Measurements from ENCODE around the gene CDADC1.

Gene CDADC1

GRCh38 chr13:49238621-49239020 is 9.1 kb upstream of the CDADC1 start:
- DNase-seq (ENCODE audit: low read depth, low spot score): no peak

- no peak for DNase-seq (ENCODE audit: low read depth, low spot score)
These were observed 7.7 kb upstream of the CDADC1 start for GRCh38 chr13:49240017-49240416.

GRCh38 chr13:49241296-49241695 is 6.4 kb upstream of the CDADC1 start:
- DNase-seq (ENCODE audit: low read depth, low spot score): no peak

- DNase-seq (ENCODE audit: low read depth, low spot score): no peak
These were observed 2.6 kb upstream of the CDADC1 start for GRCh38 chr13:49245101-49245500.

- no peak for DNase-seq (ENCODE audit: low read depth, low spot score)
These were observed 679 bp upstream of the CDADC1 start for GRCh38 chr13:49246850-49247642.

GRCh38 chr13:49248622-49249002 is 887 bp downstream of the CDADC1 start:
- DNase-seq (ENCODE audit: low read depth, low spot score): no peak

GRCh38 chr13:49251326-49251725 is 3.6 kb downstream of the CDADC1 start:
- no peak for DNase-seq (ENCODE audit: low read depth, low spot score)

- no peak for DNase-seq (ENCODE audit: low read depth, low spot score)
These were observed 5.6 kb downstream of the CDADC1 start for GRCh38 chr13:49253310-49253709.

- no peak for DNase-seq (ENCODE audit: low read depth, low spot score)
These were observed 6.3 kb downstream of the CDADC1 start for GRCh38 chr13:49254007-49254406.

GRCh38 chr13:49256841-49257240 is 9.1 kb downstream of the CDADC1 start:
- DNase-seq (ENCODE audit: low read depth, low spot score): no peak

GRCh38 chr13:49258089-49258796 is 10.5 kb downstream of the CDADC1 start:
- DNase-seq (ENCODE audit: low read depth, low spot score): no peak

- DNase-seq (ENCODE audit: low read depth, low spot score): no peak
These were observed 11.9 kb downstream of the CDADC1 start for GRCh38 chr13:49259586-49259985.

GRCh38 chr13:49262634-49263033 is 14.9 kb downstream of the CDADC1 start:
- DNase-seq (ENCODE audit: low read depth, low spot score): no peak

GRCh38 chr13:49265822-49266221 is 18.1 kb downstream of the CDADC1 start:
- DNase-seq (ENCODE audit: low read depth, low spot score): no peak

GRCh38 chr13:49271264-49271663 is 23.5 kb downstream of the CDADC1 start:
- no peak for DNase-seq (ENCODE audit: low read depth, low spot score)

- DNase-seq (ENCODE audit: low read depth, low spot score): no peak
These were observed 24.6 kb downstream of the CDADC1 start for GRCh38 chr13:49272296-49272695.

GRCh38 chr13:49278211-49278610 is 30.5 kb downstream of the CDADC1 start:
- DNase-seq (ENCODE audit: low read depth, low spot score): no peak

- DNase-seq (ENCODE audit: low read depth, low spot score): no peak
These were observed 31.4 kb downstream of the CDADC1 start for GRCh38 chr13:49279112-49279511.

GRCh38 chr13:49279885-49280284 is 32.2 kb downstream of the CDADC1 start:
- DNase-seq (ENCODE audit: low read depth, low spot score): no peak

GRCh38 chr13:49287995-49288394 is 40.3 kb downstream of the CDADC1 start:
- no peak for DNase-seq (ENCODE audit: low read depth, low spot score)

- no peak for DNase-seq (ENCODE audit: low read depth, low spot score)
These were observed 40.7 kb downstream of the CDADC1 start for GRCh38 chr13:49288458-49288857.

- DNase-seq (ENCODE audit: low read depth, low spot score): no peak
These were observed 45.2 kb downstream of the CDADC1 start for GRCh38 chr13:49292742-49293486.

Data from activated naive CD8-positive, alpha-beta T cell treated with anti-CD3 and anti-CD28 coated beads, Interleukin-2, amount 50 U/mL, for 16 hours (primary cell).